GM18909 (cell line): ENCODE results near the gene OLFM3.

Experiments
- ATAC-seq: cut with Tn5 transposase; IDR thresholded peaks from one replicate; pipeline ENCODE4 v1.9.1; 2021; ENCODE audit warnings: mild to moderate bottlenecking; ENCODE audit not compliant: unreplicated experiment, poor library complexity

The OLFM3 gene

DNA sequence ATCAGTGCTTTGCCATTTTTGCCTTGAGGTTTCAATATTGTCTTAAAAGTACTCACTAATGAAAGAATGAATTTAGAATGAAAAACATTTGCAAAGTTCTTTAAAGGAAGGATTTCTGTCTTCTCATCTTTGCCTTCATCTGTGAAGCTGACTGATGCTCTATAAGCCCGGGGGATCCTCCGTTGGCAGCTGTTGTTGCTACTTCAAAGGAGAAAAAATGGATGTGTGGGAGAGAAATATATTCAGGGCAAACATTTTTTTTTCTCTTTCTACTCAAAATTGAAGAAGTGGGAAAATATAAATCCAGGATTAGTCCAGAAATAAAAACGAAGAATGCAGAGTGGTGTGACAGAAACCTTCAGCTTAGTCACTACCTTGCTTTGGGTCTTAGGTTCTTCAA, 142.5 kb downstream of the OLFM3 start:
- no peak for ATAC-seq

DNA sequence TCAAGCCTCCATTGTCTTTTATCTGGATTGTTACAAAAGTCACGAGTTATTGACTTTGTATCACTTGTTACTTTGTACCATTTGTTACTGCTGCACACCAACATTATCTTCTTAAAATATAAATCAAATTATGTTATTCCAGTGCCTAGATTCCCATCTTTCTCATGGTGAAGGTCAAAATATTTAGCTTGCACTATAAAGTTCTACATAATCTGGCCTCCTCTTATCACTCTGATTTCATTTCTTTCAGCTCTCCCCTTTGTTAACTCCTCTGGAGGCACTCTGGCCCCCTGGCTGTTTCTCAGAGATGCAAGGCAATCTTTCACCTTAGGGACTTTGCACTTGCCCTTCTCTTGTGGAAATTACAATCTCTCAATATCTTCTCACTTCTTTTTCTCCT, 143.8 kb downstream of the OLFM3 start:
- no peak for ATAC-seq

DNA sequence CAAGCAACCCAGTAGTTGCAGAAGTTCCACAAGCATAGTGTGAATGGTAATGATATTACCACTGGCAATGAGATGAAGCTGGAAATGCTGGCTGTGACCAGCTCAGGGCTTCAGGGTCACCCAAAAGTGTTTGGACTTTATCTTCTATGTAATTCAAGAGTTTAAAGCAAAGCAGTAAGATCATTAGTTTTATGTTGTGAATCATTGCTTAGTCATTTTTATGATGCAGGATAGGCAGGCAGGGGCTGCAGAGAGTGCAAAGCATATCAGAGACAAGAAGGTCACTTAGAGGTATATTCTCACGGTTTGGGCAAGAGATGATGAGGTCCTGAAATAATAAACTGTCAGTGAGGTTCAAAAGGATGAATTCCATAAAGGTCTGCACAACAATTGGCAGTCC, 147.4 kb downstream of the OLFM3 start:
- ATAC-seq, result no peak

DNA sequence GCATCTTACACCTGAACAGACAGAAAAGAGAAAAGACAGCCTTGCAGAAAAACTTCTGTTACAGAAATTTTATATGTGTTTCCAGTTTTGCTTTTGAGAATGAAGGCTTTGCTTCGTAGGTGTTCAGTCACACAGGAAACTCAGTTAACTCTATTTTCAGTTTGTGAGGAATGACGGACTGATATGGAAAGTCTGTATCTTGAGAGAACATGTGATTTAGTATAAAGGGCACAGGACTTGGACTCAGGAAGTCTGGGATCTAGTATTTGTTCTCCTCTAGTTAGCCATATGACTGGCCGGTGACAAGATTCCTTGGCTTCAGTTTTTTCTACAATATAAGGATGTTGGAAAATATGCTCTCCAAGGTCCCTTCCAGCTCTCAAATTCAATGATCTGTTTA, 149.1 kb downstream of the OLFM3 start:
- no peak for ATAC-seq

DNA sequence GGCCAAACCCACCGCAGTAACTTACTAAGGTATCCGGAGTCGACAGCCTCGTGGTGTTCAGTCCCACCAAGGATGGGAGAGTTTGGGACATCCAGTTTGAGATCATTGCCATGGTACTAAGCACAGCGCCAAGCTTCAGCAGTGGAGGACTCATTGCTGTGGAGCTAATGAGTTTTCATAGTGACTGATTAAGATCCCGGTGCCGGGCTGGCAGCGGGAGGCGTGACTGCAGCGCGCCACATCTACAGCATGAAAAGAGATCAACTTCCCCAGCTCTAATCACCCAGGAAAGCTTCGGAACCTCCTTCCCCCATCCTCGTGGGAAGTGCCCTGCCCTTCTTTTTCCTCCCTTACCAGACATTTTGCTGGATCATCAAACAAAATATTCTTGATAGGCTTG, 149.9 kb downstream of the OLFM3 start:
- no peak for ATAC-seq

DNA sequence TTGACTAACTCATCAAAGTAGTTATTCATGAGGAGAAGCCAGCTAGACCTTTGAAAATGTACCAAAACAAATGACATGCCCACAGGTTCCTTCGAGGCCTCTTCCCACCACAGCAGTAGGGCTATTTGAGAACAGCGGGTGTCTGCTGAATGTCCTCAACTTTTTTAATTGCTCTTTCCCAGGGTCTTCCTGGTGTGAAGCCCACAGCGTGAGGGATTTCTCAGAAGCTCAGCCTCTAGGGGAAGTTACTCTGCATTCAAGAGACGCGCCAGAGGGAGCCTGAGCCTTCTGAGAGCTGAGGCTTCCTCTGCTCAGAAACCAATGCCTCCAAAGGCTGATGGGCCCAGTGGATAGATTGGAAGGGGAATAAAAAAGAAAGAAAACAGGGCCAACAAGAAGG, 153.6 kb downstream of the OLFM3 start:
- ATAC-seq, result no peak

DNA sequence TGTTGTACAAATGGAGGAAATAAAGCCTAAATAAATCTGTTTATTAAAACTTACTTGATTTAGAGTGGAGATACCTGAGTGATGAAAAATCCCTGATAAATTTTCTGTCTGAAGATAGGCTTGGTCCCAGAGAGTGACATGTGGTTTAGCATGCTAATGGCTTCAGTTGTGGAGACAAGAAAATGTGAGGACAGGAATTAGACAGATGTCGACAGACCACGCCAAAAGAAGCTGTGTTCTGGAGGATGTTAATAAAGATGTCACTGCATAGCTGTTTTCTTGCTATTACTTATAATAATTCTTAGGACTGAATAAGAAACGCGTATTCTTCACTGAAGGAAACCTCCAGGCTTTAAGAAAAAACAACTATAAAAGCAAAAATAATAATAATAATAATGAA, 154.9 kb downstream of the OLFM3 start:
- ATAC-seq, result no peak

DNA sequence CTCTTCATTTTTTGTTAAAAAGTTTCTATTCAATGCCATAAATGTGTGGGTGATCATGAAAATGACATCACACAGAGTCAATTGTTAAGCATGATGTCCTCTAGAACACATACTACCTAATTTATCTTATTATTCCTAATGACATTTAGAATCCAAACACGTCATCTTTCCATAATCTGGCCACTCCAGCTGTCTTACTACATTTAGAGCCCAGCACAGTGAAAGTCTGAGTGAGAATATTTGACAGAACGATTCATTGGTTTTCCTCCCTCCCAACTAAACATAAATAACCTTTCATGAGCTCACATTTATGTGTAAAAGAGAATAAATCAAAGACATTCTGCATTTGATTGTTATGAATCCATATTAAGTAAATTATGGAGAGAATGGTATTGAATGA, 160.7 kb downstream of the OLFM3 start:
- no peak for ATAC-seq

DNA sequence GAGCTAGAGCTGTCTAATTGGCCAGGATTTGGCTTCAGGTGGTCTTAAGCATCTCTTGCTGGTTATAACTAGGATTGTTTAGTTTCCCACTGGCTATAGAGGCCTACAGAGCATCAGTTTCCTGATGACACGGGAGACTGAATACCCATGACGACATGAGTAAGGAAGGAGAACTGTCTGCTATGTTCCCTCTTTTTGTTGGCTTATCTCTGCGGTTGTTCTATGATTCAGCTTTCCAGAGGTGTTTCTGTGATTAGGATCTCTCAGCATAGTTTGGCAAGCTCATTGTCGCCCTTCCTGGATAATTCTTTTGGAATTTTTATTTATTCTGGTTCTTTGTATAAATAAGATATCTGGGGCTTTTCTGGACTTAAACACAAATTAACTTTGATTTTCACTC, 163.4 kb downstream of the OLFM3 start:
- no peak for ATAC-seq

DNA sequence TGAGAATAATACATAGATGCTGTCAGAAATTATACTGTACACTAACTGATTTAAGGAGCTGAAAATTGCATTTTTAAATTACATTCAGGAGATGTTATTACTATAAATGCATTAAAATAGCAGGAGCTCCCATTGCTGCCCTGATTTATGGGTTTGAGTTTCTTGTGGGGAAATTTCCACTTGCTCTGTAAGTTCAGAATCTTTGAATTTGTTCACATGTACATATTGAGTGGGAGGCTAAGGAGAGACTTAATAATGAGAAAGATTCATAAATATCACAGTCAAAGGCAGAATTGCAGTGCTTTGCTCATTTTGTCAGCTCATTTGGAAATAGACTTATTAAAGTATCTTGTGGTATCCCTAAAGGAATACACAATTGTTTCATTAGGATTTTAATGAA, 170.3 kb downstream of the OLFM3 start:
- no peak for ATAC-seq

DNA sequence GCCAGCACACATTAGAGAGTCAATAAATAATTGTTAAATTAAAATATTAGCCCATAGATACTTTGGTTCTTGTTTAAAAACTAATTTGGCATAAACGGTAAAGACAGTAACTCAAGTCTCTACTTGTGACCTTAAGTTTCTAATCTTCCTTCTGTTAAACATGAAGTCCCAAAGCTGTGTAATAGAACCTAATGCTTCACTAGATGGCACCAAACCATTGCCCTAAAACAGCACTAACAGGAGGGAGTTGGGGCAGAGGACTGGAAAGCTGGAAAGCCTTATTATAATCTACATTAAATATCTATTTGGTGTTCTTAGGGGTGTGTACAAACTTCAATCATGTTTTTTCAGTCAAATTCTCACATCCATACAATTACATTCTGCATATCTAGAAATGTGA, 176.7 kb downstream of the OLFM3 start:
- no peak for ATAC-seq

DNA sequence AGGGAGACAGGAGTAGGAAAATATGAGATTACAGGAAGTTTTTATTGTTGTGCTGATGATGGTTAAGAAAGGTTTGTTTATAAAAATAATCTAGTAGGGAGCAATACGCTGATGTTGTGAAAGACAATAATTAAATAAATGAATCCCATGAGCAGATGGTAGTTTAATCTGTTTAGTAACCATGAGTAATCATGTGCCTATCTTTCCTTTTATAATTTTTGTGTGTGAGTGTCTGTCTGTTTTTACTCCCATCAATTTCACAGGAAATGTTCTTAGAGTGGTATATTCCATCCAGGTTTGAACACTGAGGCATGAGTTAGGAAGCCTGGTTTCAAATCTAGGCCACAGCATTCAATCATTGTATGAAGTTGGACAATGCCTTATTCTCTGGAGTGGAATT, 180.5 kb downstream of the OLFM3 start:
- no peak for ATAC-seq

DNA sequence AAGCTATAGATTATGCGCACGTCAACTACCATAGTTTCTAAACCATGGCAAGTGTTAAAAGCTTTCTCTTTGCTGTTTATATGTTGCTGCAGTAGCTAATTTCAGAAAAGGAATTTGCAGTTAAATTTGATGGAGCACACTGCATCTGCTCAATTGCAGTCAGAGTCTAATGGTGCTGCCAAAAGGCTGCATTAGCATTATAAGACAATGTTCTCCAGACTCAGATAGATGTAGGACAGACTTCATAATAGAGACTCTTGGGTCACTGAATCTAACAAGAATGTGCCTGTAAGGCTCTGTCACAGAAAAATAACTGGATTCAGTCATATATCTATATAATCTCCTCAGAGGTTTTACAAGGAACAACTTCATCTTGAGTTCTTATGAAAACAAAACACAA, 198.3 kb downstream of the OLFM3 start:
- ATAC-seq, result no peak

DNA sequence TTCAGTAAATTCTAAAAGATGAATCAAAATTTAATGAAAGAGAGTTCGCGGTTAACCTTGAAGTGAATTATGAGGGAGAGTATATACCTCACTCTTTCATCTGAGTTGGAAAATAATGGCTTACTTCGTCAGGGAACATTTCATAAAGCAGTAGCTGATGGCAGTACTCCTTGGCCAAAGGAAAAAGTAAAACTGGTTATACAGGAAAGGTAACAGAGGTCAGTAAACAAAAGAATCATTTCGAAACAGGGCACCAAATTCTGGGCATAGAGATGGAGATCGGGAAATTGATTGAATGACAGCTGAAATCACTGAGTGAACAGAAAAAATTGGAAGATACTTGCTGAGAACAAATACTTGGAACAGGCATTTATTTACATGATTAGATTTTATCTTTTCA, 199.0 kb downstream of the OLFM3 start:
- no peak for ATAC-seq

DNA sequence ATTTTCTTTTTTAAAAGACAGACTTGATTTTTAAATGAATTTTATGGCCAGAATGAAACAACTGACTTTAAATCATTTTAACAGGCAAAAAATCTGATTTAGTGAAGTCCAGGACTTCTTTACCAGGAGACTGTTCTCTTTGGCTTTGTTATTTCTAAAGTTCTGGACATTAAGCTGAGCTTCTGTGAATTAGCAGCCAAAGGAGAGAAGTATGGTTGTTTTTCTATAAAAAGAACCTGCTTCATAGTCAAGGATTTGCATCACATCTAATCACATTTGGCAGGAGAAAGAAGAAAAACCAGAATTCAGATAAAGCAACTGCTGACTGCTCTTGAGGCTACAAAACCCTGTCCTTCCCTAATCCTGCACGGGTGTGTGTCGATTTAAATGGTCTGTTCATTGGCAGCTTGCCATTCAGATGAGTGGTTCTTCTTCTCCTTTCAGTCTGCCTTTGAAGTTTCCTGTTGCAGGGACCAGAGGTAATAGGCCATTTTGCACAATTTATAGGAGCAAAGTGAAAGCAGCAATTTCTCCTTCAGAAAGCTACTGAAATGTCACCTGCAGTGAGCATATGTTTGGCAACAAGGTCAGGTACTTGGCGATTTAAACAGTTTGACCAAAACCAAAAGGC, 215.4 kb downstream of the OLFM3 start:
- no peak for ATAC-seq

DNA sequence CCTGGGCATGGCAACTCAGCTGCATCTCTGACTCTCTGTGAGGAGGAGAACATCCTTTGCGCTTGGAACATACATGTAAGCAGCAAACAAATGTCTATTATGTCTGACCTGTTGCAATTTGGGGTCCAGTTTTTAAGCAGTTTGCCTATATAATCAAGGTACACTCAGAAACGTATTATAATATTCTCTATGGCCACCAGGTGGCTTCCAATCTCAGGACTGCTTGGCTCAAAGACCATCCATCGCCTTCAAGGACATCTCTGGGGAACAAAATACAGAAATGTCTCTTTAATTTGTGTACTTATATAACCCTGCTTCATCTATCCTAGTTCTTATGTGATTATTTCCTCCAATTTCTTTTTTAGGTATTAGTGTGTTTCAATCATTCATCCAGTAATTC, 227.2 kb downstream of the OLFM3 start:
- peak; percentile 61 for ATAC-seq

DNA sequence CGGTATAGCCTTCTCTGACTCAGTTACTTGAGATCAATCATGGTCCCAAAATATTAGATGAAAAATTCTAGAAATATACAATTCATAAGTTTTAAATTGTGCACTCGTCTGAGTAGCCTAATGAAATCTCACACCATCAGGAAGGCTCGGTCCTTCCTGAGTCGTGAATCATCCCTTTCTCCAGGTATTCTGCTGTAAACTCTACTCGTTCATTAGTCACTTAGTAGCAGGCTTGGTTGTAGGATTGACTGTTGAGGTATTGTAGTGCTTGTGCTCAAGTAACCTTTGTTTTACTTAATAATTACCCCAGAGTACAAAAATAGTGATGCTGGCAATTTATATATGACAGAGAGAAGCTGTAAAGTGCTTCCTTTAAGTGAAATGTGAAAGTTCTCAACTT, 238.7 kb downstream of the OLFM3 start:
- ATAC-seq, result no peak

DNA sequence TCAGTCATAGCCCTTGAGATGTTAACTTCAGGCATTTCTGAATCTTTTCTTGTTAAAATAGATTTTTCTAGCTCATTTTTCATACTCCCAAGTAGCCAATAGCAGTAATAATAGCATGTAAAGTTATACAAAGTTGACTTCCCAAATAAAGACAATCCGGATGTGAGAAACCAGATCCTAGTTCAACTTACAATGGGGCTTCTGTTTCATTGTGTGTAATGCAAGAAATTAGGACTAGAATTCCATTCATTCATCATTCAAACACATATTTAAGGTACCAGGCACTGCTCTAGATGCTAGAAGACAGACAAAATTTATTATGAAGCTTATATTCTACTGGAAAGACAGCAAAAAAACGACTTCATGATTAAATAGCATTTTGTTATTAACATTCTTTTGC, 240.3 kb downstream of the OLFM3 start:
- ATAC-seq, result no peak
